Upper lobe of right lung (tissue), 1 donor: ENCODE measurements around the gene PCCA. TPM values are rescaled to one million over a fixed set of nuclear protein-coding genes. Genes with fewer than 3 reads are reported as not detected.

ENCODE experiments used
- ATAC-seq: fragments of 200-7000 bp; cut with Tn5 transposase; one replicate; pipeline ENCODE4 v1.9.1; 2020; ENCODE audit warnings: mild to moderate bottlenecking, moderate library complexity
- DNase-seq: peaks from one replicate; pipeline ENCODE4 v3.0.0-alpha.2; 2020
- H3K27ac ChIP-seq: fragments of 200-600 bp; one replicate; pipeline ENCODE4 v1.8.0; 2022
- H3K27me3 ChIP-seq: fragments of 200-600 bp; one replicate; pipeline ENCODE4 v1.8.0; 2022; ENCODE audit warnings: mild to moderate bottlenecking
- H3K36me3 ChIP-seq: fragments of 200-600 bp; one replicate; pipeline ENCODE4 v1.8.0; 2022
- H3K4me1 ChIP-seq: fragments of 200-600 bp; one replicate; pipeline ENCODE4 v1.8.0; 2022
- H3K4me3 ChIP-seq: fragments of 200-600 bp; one replicate; pipeline ENCODE4 v1.8.0; 2022; ENCODE audit warnings: mild to moderate bottlenecking
- H3K9me3 ChIP-seq: fragments of 200-600 bp; one replicate; pipeline ENCODE4 v1.8.0; 2022
- CTCF ChIP-seq: fragments of 200-600 bp; IDR thresholded peaks from one replicate; pipeline ENCODE4 v1.8.0; 2022; ENCODE audit warnings: antibody characterized with exemption
- intact Hi-C: fragments of 100-400 bp; cut with DNase I; formaldehyde crosslinking; loops from one replicate; pipeline ENCODE4 v1.11.0; 2022
- total RNA-seq: library from RNA; stranded (reverse); fragmentation: NEBNext Ultra II Directional; extraction: Animal tissue kit (Norgen Biotek cat#: 25700); gene quantifications from one replicate; pipeline ENCODE4 v1.2.1, GENCODE V29; 2021
- donor health status: DM: no; HTN: yes; CAD: no; lungs with severe emphysema.

The PCCA gene
- total RNA-seq, 1 donor from 2014 or later = 34.7 TPM

GRCh38 chr13:100560498-100561157 is 471.7 kb downstream of the PCCA start:
- no peaks in the 10 kb centered on the region for H3K27me3 ChIP-seq
- no peaks in the 10 kb centered on the region for H3K4me1 ChIP-seq
- no peaks in the 10 kb centered on the region for H3K36me3 ChIP-seq
- no peaks in the 10 kb centered on the region for H3K9me3 ChIP-seq
- no peak overlapping the region for H3K4me3 ChIP-seq
- TF ChIP-seq CTCF = no peak
- intact Hi-C loops = no loop called here
- DNase-seq = peak; percentile 52
- ATAC-seq = peak; percentile 19
- H3K27ac ChIP-seq = no peak overlapping the region

- intact Hi-C loops = no loop called here
- no peak for TF ChIP-seq CTCF
- no peak overlapping the region for H3K27ac ChIP-seq
- no peak overlapping the region for H3K4me3 ChIP-seq
- DNase-seq (no peak), ATAC-seq (no peak)
- H3K9me3 ChIP-seq = no peaks in the 10 kb centered on the region
- H3K36me3 ChIP-seq = no peaks in the 10 kb centered on the region
- no peaks in the 10 kb centered on the region for H3K27me3 ChIP-seq
- H3K4me1 ChIP-seq = no peaks in the 10 kb centered on the region
Observed at GRCh38 chr13:100561158-100561499, 472.2 kb downstream of the PCCA start.

- intact Hi-C loops = no loop called here
- Histone ChIP-seq H3K4me3 (no peak overlapping the region), H3K27me3 (no peaks in the 10 kb centered on the region), H3K4me1 (no peaks in the 10 kb centered on the region), H3K36me3 (no peaks in the 10 kb centered on the region), H3K9me3 (no peaks in the 10 kb centered on the region), H3K27ac (no peak overlapping the region)
- ATAC-seq = no peak
- DNase-seq = peak; percentile 53
- no peak for TF ChIP-seq CTCF
Observed at GRCh38 chr13:100561599-100562204, 472.8 kb downstream of the PCCA start.

GRCh38 chr13:100563779-100564178 is 474.9 kb downstream of the PCCA start:
- Histone ChIP-seq H3K9me3 (no peaks in the 10 kb centered on the region), H3K36me3 (no peaks in the 10 kb centered on the region), H3K27ac (no peak overlapping the region), H3K4me1 (no peaks in the 10 kb centered on the region), H3K27me3 (no peaks in the 10 kb centered on the region), H3K4me3 (no peak overlapping the region)
- DNase-seq = peak; percentile 36
- TF ChIP-seq CTCF = no peak
- no peak for ATAC-seq
- intact Hi-C loops = no loop called here

- no peak overlapping the region for H3K4me3 ChIP-seq
- intact Hi-C loops = no loop called here
- no peak overlapping the region for H3K27ac ChIP-seq
- no peaks in the 10 kb centered on the region for H3K27me3 ChIP-seq
- ATAC-seq (no peak), DNase-seq (no peak)
- H3K36me3 ChIP-seq = no peaks in the 10 kb centered on the region
- no peak for TF ChIP-seq CTCF
- no peaks in the 10 kb centered on the region for H3K4me1 ChIP-seq
- H3K9me3 ChIP-seq = no peaks in the 10 kb centered on the region
Observed at GRCh38 chr13:100564444-100565223, 475.7 kb downstream of the PCCA start.
